Astrocyte of the cerebellum (primary cell): Measurements from ENCODE around the gene ADCY4.
A peak's percentile ranks its signal among the peaks of the same experiment; 100 is the strongest.

Source experiments
- DNase-seq: peaks from one replicate; pipeline ENCODE4 v3.0.0-alpha.2; 2011; ENCODE audit warnings: low read depth
- H3K4me3 ChIP-seq: 2 replicates; pipeline ENCODE4 v1.5.1; 2011; ENCODE audit warnings: mild to moderate bottlenecking, low read depth, low read length, moderate library complexity
- in situ Hi-C: cut with HindIII; loops from 2 replicates; pipeline ENCODE4 v1.10.0; 2017; ENCODE audit warnings: low sequenced_read_pairs
- TF ChIP-seq, protein P1 (sequence below): IDR thresholded peaks from 2 replicates; pipeline ENCODE4 v1.5.1; 2012; ENCODE audit warnings: low read length, low read depth, moderate library complexity, mild to moderate bottlenecking; ENCODE audit errors: missing control alignments

Gene ADCY4

DNA sequence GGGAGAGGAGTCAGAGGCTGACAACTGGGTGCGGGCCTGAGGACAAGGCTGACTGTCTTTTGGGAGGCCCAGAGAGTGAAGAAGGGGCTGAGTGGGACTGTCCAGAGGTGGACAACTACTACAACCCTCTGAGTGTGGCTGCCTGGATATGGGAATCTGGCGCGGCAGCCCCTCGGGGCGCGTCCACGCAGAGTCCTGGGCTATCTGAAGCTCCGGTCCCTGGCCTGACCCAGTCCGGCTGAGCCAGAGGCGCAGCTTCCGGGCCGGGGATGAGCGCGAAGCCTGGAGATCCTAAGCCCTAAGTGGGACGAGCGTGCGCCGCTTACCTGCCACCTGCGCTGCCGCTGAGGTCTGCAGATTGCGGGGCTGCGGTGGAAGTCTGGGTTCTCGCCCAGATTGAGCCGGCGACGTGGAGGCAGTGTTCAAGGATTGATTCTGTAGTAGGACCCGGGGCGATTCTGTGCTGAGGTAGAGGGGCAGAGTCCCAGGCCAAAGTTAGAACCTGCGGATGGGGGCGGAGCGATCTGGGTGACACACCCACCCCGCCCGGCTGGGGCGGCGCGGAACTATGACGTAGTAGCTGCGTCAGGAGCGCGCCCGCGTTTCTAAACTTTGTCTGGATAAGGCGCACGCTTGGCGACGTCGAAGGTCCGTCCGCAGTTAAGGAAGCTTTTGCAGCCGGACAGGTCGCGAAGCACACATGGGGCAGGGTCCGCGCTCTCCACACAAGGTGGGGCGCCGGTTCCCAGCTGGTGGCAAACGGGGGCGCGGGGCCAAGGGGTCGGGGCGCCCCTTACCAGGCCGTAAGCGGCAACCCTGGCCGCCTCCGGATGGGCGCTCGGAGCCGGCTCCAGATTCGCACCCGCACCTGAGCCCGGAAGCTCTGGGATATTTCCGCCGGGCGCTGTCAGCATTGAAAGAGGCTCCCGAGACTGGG lies 35.3 kb downstream of the ADCY4 start, which contains the start of the genes DHRS1 and NOP9:
DHRS1 (minus strand) TSS at position 526 of the 937 bp plus-strand sequence. CDS start 674 bp downstream, outside the sequence.
NOP9 (plus strand) TSS at position 596 of the 937 bp plus-strand sequence; CDS start at position 701, 105 bp downstream.
- peak; percentile 73 for DNase-seq
- TF ChIP-seq, protein P1, sequence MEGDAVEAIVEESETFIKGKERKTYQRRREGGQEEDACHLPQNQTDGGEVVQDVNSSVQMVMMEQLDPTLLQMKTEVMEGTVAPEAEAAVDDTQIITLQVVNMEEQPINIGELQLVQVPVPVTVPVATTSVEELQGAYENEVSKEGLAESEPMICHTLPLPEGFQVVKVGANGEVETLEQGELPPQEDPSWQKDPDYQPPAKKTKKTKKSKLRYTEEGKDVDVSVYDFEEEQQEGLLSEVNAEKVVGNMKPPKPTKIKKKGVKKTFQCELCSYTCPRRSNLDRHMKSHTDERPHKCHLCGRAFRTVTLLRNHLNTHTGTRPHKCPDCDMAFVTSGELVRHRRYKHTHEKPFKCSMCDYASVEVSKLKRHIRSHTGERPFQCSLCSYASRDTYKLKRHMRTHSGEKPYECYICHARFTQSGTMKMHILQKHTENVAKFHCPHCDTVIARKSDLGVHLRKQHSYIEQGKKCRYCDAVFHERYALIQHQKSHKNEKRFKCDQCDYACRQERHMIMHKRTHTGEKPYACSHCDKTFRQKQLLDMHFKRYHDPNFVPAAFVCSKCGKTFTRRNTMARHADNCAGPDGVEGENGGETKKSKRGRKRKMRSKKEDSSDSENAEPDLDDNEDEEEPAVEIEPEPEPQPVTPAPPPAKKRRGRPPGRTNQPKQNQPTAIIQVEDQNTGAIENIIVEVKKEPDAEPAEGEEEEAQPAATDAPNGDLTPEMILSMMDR: no peak
- in situ Hi-C loops: no loop called here
- peak within 1 kb of the TSS; percentile 98 for H3K4me3 ChIP-seq

DNA sequence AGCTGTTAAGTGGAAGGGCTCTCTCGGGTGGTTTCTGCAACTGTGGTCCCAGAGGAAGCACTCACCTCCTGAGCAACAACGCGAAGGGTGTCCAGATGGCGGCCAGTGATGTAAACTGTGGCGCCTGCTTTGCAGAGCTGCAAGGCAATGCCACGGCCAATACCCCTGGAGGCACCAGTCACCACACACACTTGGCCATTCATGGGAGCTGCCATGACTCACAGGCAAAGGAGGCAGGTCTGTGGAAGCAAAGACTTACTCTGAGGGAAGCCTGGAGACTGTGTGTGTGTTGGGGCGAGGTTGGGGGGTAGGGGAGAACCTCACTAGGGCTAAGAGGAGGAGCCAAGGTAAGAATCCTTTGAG lies 36.0 kb downstream of the ADCY4 start:
- peak overlapping the region; percentile 98 for H3K4me3 ChIP-seq
- TF ChIP-seq, protein P1: no peak
- no peak for DNase-seq
- in situ Hi-C loops: no loop called here

DNA sequence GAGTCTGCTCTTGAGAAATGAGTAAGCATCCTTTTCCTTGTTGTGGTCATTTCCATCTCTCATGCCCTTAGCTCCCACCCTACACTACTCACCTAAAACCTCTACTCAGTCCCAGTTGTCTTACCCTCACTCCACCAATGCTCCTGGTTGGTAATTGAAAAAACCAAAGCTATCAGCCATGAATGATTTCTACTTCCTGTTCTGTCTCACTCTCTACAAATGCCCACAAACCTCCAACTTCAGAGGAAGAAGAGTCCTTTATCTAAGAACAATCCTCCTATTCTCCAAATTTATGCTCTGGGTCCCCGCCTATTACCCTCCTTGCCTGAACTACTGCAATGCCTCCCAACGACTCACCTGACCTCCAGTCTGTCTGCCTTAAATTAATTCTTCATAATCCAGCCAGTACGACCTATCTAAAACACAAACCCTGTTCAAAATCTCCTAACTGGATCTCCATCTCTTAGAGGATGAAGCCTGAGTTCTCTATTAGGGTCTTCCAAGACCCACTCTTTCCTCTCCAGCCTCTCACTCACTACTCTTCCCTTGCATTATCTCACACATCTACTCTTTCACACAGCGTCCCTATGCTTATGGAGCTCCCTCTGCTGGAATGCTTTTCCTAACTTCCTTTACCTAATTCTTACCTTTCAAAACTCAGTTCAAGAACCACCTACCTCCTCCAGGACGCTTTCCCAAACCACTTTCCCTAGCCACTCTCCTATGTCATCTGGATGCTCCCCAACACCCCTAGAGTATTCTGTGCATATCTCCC lies 37.5 kb downstream of the ADCY4 start:
- TF ChIP-seq, protein P1: peak; percentile 60
- in situ Hi-C loops: no loop called here
- no peak for DNase-seq
- no peak overlapping the region for H3K4me3 ChIP-seq

DNA sequence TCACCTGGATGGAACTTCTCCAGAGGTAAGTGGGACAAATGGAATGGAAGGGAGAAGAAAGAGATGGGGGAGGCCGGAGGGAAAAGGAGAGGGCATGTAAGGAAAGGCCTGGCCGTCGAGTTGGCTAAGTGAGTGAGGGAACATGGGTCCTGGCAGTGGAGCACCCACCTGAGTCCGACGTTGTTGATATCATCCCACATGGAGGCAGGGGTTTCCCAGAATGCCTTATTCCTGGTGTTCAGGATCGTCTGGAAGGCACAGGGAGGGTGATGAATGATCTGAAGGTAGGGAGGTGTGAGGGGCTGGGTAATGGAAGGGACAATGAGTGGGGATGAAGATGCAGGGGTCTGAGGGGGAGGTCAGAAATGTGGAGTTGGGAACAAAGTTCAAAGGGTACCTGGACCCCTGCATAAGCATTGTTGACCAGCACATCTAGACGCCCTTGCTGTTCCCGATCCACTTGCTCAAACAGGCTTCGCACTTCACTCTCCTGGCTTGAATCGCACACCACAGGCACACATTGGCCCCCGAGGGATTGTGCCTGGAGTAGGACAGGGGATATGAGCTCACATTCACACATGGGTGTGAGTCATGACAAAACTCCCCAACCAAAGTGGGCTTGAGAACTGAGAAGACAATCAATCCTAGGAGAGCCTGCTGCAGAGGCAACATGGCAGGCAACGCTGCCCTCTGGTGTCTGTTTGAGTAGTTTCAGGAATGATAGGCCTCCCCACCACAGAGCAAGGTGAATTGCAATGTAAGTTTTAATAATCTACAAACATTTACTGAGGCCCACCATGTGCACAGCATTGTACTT lies 38.3 kb downstream of the ADCY4 start:
- in situ Hi-C loops: no loop called here
- no peak overlapping the region for H3K4me3 ChIP-seq
- peak; percentile 84 for DNase-seq
- TF ChIP-seq, protein P1: peak; percentile 88

DNA sequence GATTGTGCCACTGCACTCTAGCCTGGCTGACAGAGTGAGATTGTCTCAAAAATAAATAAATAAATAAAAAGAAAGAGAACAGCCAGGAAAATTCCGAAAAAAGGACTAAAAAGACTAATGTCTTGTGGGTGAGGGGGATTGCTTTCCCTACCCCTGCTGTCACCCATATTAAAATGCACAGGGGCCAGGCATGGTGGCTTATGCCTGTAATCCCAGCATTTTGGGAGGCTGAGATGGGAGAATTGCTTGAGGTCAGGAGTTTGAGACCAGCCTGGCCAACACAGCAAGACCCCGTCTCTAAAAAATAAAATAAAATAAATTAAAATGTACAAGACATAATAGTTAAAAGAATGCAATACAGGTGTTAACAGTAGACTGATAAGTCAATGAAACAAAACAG lies 41.3 kb downstream of the ADCY4 start:
- DNase-seq: no peak
- no peak overlapping the region for H3K4me3 ChIP-seq
- TF ChIP-seq, protein P1: no peak
- in situ Hi-C loops: no loop called here
